Hindlimb muscle (tissue), 1 donor: Measurements from ENCODE around the gene GRID2. TPM values are rescaled to one million over a fixed set of nuclear protein-coding genes. Genes with fewer than 3 reads are reported as not detected.
"Not testable (repeated sequence)": the region's sequence is repeated elsewhere in the genome, so short reads cannot be mapped to it uniquely, and the experiment has no call there.

Source experiments
- DNase-seq: peaks from one replicate; pipeline ENCODE4 v3.0.0-alpha.2; 2013
- polyA plus RNA-seq: library from polyadenylated mRNA; unstranded; fragments of 120-200 nt; gene quantifications from one replicate; pipeline ENCODE4 v1.2.1, GENCODE V29; 2013; ENCODE audit not compliant: insufficient read length

GRID2 gene
- polyA plus RNA-seq, 1 donor = 0.62 TPM

- no peak for DNase-seq
Measured at GRCh38 chr4:93217431-93217830, 913.7 kb downstream of the GRID2 start.

GRCh38 chr4:93221771-93222170, 918.0 kb downstream of the GRID2 start:
- DNase-seq = no peak

GRCh38 chr4:93228021-93228420, 924.3 kb downstream of the GRID2 start:
- no peak for DNase-seq

GRCh38 chr4:93232883-93233282, 929.1 kb downstream of the GRID2 start:
- DNase-seq = no peak

GRCh38 chr4:93237521-93237920, 933.8 kb downstream of the GRID2 start:
- DNase-seq = no peak

GRCh38 chr4:93243262-93243661, 939.5 kb downstream of the GRID2 start:
- no peak for DNase-seq

- no peak for DNase-seq
Measured at GRCh38 chr4:93261207-93261606, 957.4 kb downstream of the GRID2 start.

- DNase-seq = no peak
Measured at GRCh38 chr4:93263166-93263565, 959.4 kb downstream of the GRID2 start.

GRCh38 chr4:93267747-93268146, 964.0 kb downstream of the GRID2 start:
- no peak for DNase-seq

- DNase-seq = no peak
Measured at GRCh38 chr4:93285346-93285745, 981.6 kb downstream of the GRID2 start.

GRCh38 chr4:93289241-93289640, 985.5 kb downstream of the GRID2 start:
- DNase-seq = no peak

GRCh38 chr4:93289831-93290230, 986.1 kb downstream of the GRID2 start:
- no peak for DNase-seq

- DNase-seq = no peak
Measured at GRCh38 chr4:93299118-93299517, 995.4 kb downstream of the GRID2 start.

- DNase-seq = not testable (repeated sequence)
Measured at GRCh38 chr4:93300780-93301555, 997.2 kb downstream of the GRID2 start.

- DNase-seq = no peak
Measured at GRCh38 chr4:93302310-93302709, 998.5 kb downstream of the GRID2 start.

GRCh38 chr4:93303440-93303839, 999.7 kb downstream of the GRID2 start:
- DNase-seq = no peak

- no peak for DNase-seq
Measured at GRCh38 chr4:93312299-93312698, 1008.5 kb downstream of the GRID2 start.

GRCh38 chr4:93313197-93313596, 1009.4 kb downstream of the GRID2 start:
- no peak for DNase-seq

GRCh38 chr4:93317057-93317456, 1013.3 kb downstream of the GRID2 start:
- DNase-seq = no peak

GRCh38 chr4:93317561-93317960, 1013.8 kb downstream of the GRID2 start:
- DNase-seq = no peak

GRCh38 chr4:93319041-93319440, 1015.3 kb downstream of the GRID2 start:
- DNase-seq = no peak

GRCh38 chr4:93320356-93320755, 1016.6 kb downstream of the GRID2 start:
- no peak for DNase-seq

- no peak for DNase-seq
Measured at GRCh38 chr4:93327346-93327745, 1023.6 kb downstream of the GRID2 start.

- DNase-seq = no peak
Measured at GRCh38 chr4:93334003-93334402, 1030.2 kb downstream of the GRID2 start.

- no peak for DNase-seq
Measured at GRCh38 chr4:93337196-93337595, 1033.4 kb downstream of the GRID2 start.
